K562 treated with DMSO at 1 percent for 12 hours (cell line): Measurements from ENCODE around the gene SYT13. TPM values are rescaled to one million over a fixed set of nuclear protein-coding genes. Genes with fewer than 3 reads are reported as not detected.

Source experiments
- total RNA-seq: library from RNA; unstranded; fragments of 300-600 nt; gene quantifications from 2 replicates; pipeline ENCODE4 v1.2.3, GENCODE V29; 2022; ENCODE audit not compliant: insufficient read depth

SYT13 gene, protein sequence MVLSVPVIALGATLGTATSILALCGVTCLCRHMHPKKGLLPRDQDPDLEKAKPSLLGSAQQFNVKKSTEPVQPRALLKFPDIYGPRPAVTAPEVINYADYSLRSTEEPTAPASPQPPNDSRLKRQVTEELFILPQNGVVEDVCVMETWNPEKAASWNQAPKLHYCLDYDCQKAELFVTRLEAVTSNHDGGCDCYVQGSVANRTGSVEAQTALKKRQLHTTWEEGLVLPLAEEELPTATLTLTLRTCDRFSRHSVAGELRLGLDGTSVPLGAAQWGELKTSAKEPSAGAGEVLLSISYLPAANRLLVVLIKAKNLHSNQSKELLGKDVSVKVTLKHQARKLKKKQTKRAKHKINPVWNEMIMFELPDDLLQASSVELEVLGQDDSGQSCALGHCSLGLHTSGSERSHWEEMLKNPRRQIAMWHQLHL
- total RNA-seq: 0.19 TPM in 1 of 2 replicates, not detected in the other

DNA sequence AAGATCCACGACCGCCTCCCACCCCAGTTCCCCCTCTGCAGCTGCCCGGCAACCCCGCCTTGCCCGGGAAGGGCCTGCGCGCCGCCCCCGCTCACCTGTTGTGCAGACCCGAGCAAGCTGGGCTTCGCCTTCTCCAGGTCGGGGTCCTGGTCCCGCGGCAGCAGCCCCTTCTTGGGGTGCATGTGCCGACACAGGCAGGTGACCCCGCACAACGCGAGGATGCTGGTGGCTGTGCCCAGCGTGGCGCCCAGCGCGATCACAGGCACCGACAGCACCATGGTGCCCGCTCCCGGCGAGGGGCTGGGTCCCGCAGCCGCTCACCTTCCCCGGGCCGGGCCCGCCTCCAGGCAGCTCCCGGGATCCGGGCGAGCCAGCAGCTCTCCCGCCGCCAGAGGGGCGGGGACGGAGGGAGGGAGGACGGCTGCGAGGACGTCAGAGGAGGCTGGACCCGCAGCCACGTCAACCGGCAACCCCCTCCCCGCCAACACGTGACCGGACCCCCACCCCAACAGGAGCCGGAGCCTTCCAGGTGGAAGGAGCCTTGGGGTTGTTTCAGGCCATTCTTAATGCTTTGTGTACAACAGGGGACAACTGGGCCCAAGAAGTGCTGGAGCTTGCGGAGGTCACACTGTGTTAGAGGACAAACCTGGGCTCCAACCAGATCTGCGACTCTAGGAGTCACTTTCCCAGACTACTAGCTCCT lies at the start of gene SYT13:
Gene SYT13 (minus strand): TSS at position 412 of the 703 bp plus-strand sequence. CDS start 134 bp downstream, at position 278.

Other genes with a start within 250 kb of the SYT13 start
- 0.38 and 0.48 TPM in 2 replicates for gene PRDM11, start 139.7 kb downstream of the SYT13 start, total RNA-seq